GM21529 (cell line): ENCODE measurements around the gene BCL2.

Source experiments
- ATAC-seq: cut with Tn5 transposase; IDR thresholded peaks from one replicate; pipeline ENCODE4 v1.9.1; 2021; ENCODE audit not compliant: unreplicated experiment

The BCL2 gene

DNA sequence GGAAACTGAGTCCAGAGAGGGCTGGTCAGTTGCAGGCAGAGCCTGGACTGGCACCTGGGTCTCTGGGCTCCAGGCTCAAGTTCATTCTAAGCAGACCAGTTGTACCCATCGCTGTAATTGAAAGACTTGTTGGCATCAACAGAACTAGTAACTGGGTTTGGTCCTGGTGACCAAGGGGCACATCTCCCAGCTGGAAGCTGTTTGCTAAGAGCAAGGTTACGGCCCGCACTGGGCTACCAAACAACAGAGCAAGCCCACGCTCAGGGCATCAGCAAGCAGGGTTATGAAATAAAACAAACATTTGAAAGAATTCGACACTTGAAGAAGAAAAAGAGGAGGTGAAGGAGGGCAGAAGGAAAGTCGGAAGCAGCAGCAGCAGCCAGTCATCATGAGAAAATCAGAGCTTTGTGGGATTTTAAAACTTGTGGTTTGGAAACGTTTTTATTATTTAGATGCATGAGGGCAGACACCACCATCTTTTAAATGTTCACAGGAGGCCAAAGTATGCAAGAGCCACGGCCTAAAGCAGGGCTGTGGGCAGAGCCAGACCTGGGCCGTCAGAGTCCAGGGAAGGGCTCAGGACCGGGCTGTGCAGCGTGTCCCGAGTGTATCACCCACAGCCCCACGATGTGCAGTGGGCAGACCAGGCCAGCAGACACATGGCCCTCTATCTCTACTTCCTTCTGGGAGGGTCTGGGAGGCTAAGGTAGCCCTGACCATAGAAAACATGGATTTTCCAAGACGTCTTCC is 220.3 kb downstream of the BCL2 start:
- ATAC-seq = peak; percentile 3

DNA sequence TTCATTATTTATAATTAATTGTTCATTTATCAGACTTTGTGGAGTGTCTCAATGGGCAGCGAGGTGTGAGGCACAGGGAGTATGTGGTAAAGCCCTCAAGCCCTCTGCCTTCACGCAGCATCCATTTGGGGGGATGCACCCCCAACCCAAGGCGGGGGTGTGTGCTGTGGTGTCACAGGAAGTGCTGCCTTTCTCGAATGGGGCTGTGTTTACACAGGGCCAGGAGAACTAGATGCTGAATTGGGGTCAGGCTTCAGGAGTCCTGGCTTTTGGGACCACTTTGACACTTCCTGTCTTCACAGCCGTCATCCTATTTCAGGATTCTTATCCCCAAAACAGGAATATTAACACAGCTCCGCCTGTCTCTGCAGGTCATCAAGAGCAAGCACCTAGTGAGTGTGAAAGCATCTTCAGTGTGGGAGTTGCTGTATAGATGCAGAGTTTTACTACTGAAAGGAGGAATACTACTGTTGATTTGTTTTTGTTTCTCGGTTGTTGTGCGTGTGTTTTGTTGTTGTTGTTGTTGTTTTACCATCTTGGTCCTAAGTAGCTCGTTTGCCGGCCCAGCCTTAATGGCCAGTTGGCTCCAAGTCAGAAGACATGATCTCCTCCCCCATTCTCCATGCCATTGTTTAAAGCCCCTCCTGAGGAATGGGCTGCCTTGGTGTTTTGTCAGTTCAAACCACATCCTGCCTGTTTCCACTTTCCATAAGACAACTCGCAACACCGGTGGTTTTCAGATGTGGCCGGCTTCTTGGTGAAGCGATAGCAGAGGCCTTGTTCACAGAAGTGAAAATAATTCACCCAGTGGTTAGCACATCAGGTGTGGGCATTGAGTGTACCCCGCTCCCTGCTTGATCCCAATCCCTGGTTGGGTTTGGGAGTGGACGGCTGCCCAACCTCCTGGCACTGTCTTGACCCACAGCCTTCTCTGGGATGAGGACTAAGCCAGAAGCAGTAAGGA is 221.3 kb downstream of the BCL2 start:
- ATAC-seq = peak; percentile 74

DNA sequence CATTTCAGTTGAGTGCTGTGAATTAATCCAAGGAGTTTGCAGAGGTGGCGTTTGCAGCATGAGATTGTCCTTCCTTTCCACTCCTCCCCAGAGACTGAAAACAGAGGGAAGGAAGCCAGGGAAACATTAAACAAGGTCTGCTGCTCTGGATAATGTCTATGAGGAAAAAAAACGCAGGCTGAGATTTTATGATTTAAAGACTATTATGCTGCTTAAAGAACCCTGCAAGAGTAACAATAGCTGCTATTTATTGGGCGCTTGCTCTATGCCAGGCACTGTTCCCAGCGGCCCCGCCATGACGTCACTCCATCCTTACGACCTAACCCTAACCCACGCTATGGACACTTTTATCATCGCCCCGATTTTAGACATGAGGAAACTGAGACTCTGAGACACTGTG is 222.4 kb downstream of the BCL2 start:
- ATAC-seq = no peak

DNA sequence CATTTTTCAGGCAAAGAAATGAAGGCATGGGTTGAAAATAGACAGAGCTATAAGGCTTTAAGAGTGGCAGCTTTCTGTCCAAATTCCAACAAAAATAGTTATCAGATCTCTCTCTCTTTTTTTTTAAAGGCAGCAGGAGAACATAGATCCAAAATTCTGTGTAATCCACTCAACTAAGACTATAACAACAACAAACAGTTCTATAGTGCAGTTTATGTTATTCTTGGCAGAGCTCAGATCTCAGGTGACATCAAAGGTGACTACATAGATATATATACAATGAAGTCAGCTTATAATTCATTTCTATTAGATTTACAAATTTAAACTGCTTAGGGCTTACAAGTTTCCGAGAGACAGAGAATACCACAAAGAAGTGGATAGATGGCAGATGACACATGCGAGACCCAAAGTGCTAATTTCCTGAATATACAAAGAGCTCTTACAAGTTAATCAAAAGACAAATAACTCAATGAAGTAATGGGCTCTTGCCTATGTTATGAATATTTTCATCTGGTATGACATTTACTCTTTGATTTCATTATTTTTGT is 223.2 kb downstream of the BCL2 start:
- ATAC-seq = no peak

DNA sequence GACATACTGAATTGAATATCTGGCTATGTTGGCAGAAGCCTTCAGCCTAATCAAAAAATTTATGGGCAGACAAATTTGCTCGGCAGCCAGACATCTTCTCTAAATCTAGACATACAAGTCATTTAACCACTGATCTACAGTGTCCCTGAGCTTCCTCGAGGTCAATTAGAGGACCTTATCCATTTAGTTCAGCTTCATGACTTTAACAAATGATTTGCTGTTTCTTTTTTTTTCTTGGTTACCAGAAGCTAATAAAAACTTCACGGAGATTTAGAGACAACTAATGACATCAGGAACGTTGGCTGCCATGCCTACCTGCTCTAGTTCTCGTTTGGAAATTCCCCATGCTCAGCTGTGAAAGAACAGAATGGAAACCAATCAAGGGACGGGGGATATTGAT is 223.8 kb downstream of the BCL2 start:
- ATAC-seq = no peak

DNA sequence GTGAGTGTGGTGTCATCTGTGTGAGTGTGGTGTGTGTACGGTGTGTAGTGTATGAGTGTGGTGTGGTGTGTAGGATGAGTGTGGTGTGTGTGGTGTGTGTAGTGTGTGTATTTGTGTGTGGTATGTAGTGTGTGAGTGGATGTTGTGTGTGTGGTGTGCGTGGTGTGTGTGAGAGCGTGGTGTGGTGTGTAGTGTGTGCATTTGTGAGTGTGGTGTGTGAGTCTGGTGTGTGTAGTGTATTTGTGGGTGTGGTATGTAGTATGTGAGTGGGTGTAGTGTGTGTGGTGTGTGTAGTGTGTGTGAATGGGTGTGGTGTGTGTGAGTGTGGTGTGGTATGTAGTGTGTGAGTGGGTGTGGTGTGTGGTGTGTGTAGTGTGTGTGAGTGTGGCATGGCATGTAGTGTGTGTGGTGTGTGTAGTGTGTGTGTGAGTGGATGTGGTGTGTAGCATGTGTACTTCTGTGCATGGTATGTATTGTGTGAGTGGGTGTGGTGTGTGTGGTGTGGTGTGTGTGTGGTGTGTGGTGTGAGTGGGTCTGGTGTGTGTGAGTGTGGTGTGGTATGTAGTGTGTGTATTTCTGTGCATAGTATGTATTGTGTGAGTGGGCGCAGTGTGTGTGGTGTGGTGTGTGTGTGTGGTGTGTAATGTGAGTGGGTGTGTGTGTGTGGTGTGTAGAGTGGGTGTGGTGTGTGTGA is 227.8 kb downstream of the BCL2 start:
- ATAC-seq = no peak

DNA sequence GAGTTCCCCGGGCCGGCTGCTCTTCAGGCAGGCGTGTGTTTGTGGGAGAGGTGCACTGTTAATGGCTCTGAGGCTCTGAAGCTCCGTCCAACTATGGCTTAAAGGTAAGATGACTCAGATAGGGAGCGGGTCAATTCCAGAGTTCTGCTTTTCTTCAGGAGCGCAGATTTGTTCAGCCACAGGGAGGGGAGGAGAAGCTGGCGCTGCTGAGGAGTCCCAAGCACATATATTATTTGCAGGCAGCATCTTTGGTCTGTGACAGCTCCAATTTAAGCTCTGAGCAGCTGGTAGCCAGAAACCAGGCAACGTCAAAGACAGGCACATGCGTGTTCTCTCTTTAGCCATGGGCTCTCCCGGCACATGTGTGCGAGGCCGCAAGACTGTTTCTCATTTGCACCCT is 229.2 kb downstream of the BCL2 start:
- no peak for ATAC-seq

DNA sequence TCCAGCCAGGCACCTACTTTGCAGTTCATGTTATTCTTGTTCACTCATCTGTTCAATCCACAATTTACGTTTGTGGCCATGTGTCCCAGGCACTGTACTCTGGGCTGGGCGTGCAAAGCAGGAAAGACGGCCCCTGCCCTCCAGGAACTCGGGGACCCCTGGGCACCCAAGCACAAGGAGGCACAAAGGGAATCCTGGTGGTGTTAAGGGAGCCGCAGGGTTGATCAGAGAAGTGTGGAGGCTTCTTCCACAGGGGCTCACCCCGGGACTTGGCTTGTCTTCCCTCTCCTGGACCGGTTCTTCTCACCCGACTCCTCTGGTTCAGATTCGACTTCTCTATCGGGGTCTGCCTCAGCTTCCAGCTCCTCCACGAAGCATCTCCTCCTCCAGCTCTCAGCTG is 230.5 kb downstream of the BCL2 start:
- no peak for ATAC-seq

DNA sequence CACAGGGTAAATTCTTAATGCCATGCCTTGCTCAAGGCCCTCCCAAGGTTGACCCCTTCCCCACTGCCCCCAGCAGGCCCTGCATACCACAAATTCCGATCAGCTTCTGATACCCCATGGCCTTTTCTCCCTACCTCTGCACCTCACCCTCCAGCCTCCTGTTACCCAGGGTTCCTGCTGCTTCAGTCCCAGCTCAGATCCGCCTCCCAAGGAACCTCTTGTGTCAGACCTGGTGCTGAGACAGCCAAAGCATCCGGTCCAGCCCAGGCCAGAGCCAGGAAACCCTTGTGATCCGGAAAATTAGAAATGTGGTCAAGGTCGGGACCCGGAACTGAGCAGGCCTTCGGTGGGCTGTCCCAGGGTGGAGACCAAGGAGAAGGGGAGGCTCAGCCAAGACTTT is 231.3 kb downstream of the BCL2 start:
- ATAC-seq = no peak

DNA sequence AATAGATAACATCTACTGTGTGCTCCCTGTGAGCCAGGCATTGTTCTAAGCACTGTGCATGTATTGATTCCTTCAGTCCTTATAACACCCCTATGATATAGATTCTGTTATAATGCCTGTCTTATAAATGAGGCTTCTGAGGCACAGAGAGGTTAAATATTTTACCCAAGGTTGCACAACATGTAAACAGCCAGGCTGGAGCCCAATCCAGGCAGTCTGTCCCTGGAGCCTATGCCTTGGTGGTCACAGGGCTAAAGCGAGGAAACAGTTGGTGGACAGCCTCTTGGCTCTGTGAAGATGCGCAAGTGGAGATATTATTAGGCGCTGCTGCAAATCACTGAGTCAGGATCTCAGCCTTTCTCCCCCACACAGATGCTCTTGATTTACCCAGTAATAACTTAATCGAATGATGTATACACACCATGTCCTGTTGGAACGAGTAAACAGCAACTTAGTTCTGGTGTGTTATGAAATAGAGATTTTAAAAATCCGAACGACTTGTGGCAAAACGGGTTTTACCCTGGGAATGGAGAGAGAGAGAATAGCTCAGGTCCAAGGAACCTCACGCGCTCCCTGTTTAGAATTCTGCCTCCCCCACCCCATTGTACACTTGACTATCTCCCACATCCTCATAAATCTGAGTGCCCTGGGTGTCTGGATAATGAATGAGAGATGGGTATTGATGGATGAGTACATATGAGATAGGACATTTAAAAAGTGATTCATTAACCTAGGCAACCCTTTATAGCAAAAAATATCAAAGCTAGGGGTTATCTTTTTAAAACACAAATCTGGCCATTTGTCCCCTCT is 231.9 kb downstream of the BCL2 start:
- no peak for ATAC-seq

DNA sequence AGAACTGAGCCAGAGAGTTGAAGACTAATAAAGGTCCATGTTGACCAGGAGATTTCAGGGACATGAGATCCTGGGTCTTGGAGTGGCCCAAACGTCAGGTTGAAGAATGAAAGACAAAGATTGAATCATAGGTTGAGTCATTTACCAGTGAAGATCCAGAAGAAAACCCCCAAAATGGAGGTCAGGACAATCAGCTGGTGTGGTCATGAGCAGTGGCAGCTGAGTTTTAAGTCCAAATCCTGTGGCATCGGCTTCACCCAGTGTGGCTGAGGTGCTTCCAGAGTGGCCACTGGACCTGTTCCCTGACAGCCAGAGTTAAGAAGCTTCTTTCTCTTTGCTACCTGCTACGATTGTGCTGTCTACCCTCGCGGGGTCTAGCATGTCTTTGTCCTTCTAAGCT is 234.0 kb downstream of the BCL2 start:
- ATAC-seq = no peak

DNA sequence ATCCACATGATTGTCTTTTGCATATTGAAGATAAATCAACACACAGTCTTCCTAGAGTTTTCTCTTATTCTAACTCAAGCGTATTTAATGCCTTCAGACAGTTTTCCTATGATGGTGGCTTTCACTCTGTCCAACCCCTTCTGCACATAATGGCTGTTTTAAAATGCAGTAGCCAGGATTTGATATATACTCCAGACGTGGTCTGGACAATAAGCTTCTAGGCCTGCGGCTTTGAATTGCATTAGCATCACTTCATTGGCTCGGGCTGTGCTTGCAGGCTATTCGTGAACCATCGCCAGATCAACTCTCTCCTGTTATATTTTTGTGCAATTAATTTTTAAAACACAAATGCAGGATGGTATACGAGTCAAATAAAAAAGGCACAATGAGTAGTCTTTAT is 235.3 kb downstream of the BCL2 start:
- ATAC-seq = no peak

DNA sequence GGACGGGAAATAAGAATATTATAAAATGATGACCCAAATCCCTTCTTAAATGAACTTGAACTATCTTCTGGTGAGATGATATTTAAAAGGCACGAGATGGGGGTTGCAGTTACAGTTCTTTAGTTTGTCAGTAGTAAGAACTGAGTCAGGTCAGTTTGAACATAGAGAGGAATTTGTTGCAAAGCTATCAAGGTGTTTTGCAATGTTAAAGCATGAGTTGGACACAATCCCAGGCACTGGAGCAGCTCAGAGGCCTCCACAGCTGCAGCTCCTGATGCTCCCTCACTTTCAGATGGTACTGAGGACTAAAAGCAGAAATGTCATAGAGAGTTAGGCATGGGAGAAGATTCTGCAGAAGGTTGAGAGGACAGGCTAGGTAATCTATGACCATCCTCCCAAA is 236.0 kb downstream of the BCL2 start:
- ATAC-seq = no peak

DNA sequence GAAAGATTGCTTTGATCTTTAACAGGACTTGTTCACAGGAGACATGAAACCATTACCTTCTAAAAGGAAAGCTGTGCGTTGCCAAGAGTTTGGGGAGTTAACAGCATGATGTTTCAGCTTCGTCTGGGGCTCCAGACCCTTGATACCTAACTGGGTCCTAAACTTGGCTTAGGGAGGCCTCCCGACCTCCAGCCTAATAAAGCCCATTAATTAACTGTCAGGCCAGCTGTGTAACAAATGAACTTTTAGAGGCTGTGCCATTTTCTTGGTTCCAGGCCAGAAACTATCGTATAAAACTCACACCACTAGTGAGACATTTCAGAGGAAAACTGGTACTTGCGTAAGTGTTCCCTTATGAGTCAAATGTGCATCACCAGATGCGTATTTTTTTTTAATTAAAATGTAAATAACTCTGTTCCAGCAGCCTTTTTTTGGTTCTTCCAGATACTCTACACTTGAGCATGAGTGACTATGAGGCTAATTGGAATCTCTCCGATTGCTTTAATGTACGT is 236.5 kb downstream of the BCL2 start:
- no peak for ATAC-seq

DNA sequence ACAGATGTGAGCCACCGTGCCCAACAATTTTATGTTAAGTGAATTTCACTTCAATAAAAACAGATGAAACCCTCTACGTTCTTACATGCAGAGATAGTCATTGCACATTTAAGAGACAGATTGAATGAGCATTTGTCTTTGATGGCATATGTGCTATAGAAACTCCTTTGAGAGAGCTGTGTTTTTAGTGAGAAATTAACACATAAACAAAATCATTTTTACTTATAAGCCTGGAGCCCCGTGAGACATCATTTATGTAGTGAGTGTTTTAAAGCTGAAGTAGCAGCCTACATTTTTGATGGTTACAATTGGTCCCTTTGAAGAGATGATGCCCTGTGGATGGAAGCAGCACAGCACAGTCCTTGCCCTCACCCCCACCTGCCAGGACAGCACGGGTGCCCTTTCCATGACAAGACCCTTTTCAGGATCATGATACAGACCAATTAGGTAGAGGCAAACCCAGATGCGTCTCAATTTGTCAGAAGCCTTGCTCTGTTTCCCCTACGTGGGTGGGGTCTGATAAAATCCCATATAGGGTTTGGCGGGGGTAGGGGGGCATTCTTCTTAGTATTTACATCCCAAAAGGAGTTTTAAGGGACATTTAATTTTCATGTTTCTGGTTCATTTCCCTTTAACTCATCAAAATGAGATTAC is 237.1 kb downstream of the BCL2 start:
- ATAC-seq = no peak

DNA sequence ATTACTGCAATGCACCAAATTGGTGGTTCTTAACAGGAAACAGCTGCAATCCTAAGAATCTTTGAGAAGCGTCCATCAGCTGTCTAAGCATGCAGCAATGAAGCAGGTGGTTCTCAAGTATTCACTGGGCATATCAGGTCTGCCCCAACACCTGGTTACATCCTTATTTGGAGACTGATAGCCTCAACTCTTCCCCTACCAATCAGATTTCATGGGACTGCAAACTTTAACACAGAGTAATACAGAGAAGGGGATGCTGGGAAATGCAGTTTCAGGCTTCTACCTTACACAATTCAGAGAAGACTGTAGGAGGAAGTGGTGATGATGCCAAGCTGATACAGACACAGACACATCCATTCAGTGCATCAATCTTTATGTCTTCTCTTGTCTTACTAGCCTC is 240.5 kb downstream of the BCL2 start:
- peak; percentile 35 for ATAC-seq

DNA sequence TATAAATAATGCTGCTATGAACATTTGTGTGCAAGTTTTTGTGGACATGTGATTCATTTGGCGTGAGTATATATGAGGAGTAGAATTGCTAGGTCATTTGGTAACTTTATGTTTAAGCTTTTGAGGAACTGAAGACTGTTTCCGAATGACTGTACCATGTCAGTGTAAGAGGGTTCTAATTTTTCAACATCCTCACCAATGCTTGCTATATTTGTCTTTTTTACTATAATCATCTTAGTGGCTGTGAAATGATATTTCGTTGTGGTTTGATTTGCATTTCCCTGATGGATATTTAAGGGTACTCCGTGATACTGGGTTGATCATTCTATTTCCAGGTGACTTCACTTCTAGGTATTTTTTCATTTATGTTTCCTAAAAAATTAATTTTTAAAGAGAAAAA is 241.1 kb downstream of the BCL2 start:
- peak; percentile 93 for ATAC-seq

DNA sequence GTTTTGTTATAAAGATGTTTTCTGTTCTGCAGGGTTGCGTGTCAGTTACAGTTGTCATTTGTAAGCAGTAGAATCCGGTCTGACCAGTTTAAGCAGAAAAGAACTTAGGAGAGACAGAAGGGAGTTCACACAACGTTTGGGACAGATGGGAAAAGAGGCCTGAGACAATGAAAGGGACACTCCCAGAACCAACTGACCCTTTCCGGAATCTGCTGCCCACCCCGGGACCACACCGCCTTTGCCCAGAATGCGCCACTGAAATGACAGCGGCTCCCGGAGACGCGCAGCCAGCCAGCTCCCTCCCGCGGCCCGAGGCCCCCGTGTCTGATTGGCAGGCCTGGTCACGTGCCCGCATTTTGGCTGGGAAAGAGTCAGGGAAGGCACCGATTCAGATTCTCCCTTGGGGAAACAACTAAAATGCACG is 244.6 kb downstream of the BCL2 start:
- ATAC-seq = no peak

DNA sequence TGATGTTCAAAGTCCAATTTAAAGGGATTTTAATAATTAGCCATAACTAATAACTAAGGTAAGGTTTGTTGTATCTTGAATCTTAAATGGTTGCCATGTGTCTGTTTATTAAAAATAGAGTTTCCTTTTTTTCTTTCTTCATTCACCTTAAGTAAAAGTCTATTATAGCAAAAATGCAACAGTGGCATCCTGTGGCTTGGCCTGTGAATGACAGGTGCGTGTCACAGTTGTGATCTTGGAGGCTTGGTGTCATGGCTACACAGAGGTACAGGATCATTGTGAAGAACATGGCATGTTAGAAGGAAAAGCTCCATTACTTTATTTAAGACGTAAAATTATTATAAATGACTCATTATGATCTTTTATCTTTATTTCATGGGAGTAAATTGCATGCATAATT is 246.1 kb downstream of the BCL2 start:
- ATAC-seq = peak; percentile 46
